Measurements from ENCODE around the gene NDFIP1. TPM values are rescaled to one million over a fixed set of nuclear protein-coding genes. Genes with fewer than 3 reads are reported as not detected.

NDFIP1 gene
- total RNA-seq, 4 donors from 2014 or later, result 37.1 to 63.5 (median 42.5) TPM

DNA sequence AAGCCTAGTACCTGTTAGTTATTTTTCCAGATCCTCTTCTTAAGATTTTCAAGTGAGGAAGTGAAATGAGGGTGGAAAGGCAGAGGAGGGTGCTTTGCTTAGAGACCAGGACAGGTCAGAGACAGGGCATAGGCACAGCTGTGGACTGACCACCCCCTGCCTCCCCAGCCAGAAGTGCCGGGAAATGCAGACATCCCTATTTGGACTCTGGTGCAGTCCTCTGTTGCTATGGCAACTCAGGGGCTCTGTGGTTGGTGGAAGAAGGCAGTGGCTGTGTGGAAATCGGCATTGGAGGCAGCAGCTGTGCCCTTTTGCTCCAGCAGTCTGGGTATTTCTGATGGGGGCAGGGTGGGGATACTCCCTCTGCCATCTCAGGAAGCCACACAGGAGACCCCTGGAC, 43.3 kb upstream of the NDFIP1 start:
- intact Hi-C loops (cut with DNase I; ENCODE audit: low total_unique reads), result no loop called here
- in situ Hi-C loops (cut with MboI; ENCODE audit: low sequenced_read_pairs in 4 of 4), result no loop called here
- Histone ChIP-seq H3K4me1 (peaks cover 6 to 12% of the 10 kb centered on the region in 2 donors), H3K9me3 (no peaks in the 10 kb centered on the region), H3K4me3 (no peak overlapping the region), H3K36me3 (no peaks in the 10 kb centered on the region), H3K27ac (no peak overlapping the region), H3K27me3 (no peaks in the 10 kb centered on the region)
- ATAC-seq, result no peak
- DNase-seq, result no peak
- TF ChIP-seq, protein P1, sequence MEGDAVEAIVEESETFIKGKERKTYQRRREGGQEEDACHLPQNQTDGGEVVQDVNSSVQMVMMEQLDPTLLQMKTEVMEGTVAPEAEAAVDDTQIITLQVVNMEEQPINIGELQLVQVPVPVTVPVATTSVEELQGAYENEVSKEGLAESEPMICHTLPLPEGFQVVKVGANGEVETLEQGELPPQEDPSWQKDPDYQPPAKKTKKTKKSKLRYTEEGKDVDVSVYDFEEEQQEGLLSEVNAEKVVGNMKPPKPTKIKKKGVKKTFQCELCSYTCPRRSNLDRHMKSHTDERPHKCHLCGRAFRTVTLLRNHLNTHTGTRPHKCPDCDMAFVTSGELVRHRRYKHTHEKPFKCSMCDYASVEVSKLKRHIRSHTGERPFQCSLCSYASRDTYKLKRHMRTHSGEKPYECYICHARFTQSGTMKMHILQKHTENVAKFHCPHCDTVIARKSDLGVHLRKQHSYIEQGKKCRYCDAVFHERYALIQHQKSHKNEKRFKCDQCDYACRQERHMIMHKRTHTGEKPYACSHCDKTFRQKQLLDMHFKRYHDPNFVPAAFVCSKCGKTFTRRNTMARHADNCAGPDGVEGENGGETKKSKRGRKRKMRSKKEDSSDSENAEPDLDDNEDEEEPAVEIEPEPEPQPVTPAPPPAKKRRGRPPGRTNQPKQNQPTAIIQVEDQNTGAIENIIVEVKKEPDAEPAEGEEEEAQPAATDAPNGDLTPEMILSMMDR (IDR thresholded peaks at IDR 0.05 in 4 of 5, conservative IDR thresholded peaks at IDR 0.05 in 1 of 5), result no peak
- no peak for TF ChIP-seq POLR2A (IDR thresholded peaks at IDR 0.05)

DNA sequence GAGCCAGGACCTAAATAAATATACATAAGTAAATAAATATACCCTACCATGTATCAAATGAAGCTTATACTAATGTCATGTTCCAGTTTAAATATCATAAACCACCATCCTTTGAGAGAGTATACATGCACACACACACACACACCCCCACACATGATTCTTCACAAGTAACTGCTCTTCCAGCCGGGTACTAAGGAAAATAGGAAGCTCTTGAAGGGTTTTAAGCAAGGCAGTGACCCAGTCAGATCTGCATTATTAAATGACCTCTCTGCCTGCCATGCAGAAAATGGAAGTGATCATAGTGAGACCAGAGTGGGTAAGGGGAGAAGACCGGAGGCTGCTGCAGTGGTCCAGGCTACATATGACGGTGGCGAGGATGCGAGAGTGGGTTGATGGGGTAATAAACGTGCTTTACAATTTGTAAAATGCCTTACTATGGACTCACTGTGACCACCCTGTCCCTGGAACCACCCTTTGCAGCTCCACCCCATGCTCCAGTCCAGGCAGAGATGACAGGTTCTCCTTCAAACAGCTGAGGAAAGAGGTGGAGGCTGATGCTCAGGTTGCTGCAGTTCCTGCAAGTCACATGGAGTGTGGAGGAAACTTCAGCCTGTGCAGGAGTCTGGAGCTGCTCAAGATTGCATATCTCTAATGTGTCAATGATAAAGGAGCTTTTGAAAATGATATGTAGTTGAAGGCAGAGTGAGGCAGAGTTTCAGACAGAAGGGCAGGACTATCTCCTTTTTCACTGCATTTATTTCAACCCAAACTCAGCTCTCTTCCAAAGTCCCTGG, 38.8 kb upstream of the NDFIP1 start:
- in situ Hi-C loops (cut with MboI; ENCODE audit: low sequenced_read_pairs in 4 of 4) (no loop called here), intact Hi-C loops (cut with DNase I; ENCODE audit: low total_unique reads) (no loop called here)
- DNase-seq (no peak), ATAC-seq (no peak)
- no peak for TF ChIP-seq POLR2A (IDR thresholded peaks at IDR 0.05)
- no peaks in the 10 kb centered on the region for H3K4me1 ChIP-seq
- H3K9me3 ChIP-seq, result no peaks in the 10 kb centered on the region
- no peak overlapping the region for H3K27ac ChIP-seq
- H3K4me3 ChIP-seq, result no peak overlapping the region
- no peaks in the 10 kb centered on the region for H3K36me3 ChIP-seq
- H3K27me3 ChIP-seq, result no peaks in the 10 kb centered on the region

DNA sequence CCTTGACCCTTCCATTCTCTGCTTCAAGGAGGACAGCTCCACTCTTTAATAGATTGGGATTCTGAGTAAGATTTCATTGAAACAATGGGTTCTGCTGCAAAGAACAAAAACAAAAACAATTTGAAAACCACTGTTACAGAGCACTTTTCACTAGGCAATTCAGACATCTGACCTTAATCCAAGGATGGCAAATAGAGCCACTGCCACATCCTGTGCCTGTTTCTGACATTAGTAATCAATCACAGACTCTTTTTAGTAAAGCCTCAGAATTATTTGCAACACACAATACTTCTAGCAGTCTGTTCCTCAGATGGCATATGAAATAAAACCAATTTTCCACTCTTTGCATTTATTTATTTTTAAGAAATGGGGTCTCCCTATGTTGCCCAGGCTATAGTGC, 37.8 kb upstream of the NDFIP1 start:
- no peaks in the 10 kb centered on the region for H3K4me1 ChIP-seq
- no peak overlapping the region for H3K4me3 ChIP-seq
- H3K27me3 ChIP-seq, result no peaks in the 10 kb centered on the region
- DNase-seq, result no peak
- no peak for ATAC-seq
- no peaks in the 10 kb centered on the region for H3K36me3 ChIP-seq
- in situ Hi-C loops (cut with MboI; ENCODE audit: low sequenced_read_pairs in 4 of 4) (no loop called here), intact Hi-C loops (cut with DNase I; ENCODE audit: low total_unique reads) (no loop called here)
- no peak overlapping the region for H3K27ac ChIP-seq
- TF ChIP-seq, protein P1 (IDR thresholded peaks at IDR 0.05 in 4 of 5, conservative IDR thresholded peaks at IDR 0.05 in 1 of 5), result no peak
- no peak for TF ChIP-seq POLR2A (IDR thresholded peaks at IDR 0.05)
- H3K9me3 ChIP-seq, result no peaks in the 10 kb centered on the region

DNA sequence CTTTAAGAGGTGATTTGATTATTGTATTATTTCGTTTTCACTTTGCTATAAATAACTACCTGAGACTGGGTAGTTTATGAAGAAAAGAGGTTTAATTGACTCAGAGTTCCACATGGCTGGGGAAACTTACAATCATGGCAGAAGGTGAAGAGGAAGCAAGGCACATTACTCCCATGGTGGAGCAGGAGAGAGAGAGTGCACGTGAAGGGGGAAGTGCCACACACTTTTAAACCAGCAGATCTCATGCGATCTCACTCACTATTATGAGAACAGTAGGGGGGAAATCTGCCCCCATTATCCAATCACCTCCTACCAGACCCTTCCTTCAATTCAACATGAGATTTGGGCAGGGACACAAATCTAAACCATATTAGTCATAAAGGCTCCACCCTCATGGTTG, 36.1 kb upstream of the NDFIP1 start:
- H3K9me3 ChIP-seq, result no peaks in the 10 kb centered on the region
- no peaks in the 10 kb centered on the region for H3K27me3 ChIP-seq
- DNase-seq (no peak), ATAC-seq (no peak)
- intact Hi-C loops (cut with DNase I; ENCODE audit: low total_unique reads) (no loop called here), in situ Hi-C loops (cut with MboI; ENCODE audit: low sequenced_read_pairs in 4 of 4) (no loop called here)
- TF ChIP-seq POLR2A (IDR thresholded peaks at IDR 0.05), result no peak
- TF ChIP-seq, protein P1 (IDR thresholded peaks at IDR 0.05 in 4 of 5, conservative IDR thresholded peaks at IDR 0.05 in 1 of 5), result no peak
- H3K4me1 ChIP-seq, result no peaks in the 10 kb centered on the region
- no peak overlapping the region for H3K4me3 ChIP-seq
- H3K36me3 ChIP-seq, result no peaks in the 10 kb centered on the region
- no peak overlapping the region for H3K27ac ChIP-seq

DNA sequence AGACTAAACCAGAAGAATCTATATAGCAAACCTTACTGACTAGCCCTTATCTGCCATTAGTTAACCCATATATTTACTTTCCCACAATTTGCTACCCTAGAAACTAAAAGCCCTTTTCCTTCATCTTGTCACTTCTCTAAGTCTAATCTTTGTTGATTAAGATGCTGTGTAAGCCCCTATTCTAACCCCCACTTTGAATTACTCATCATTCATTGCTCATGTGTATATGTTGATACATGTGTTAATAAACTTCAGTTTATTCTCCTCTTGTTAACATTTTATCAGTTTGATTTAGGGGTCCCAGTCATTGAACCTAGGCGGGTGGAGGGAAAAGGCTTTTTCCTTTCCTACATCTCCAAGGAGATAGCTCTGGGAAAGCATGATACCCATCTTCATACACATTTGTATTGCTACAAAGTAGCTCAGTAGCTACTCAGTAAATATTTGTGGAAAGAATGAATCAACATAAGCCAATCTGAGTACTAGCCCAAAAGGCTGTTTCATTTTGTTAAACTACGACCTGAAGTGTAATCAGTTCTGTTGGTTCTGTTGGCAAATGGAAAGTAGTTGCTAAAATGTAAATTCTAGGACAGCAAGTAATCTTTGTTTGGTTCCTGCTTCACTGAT, 35.1 kb upstream of the NDFIP1 start:
- DNase-seq, result no peak
- H3K27me3 ChIP-seq, result no peaks in the 10 kb centered on the region
- intact Hi-C loops (cut with DNase I; ENCODE audit: low total_unique reads), result no loop called here
- no peaks in the 10 kb centered on the region for H3K4me1 ChIP-seq
- H3K4me3 ChIP-seq, result no peak overlapping the region
- no peaks in the 10 kb centered on the region for H3K36me3 ChIP-seq
- no peak overlapping the region for H3K27ac ChIP-seq
- TF ChIP-seq, protein P1 (IDR thresholded peaks at IDR 0.05 in 4 of 5, conservative IDR thresholded peaks at IDR 0.05 in 1 of 5), result no peak
- TF ChIP-seq POLR2A (IDR thresholded peaks at IDR 0.05), result no peak
- ATAC-seq, result no peak
- in situ Hi-C loops (cut with MboI; ENCODE audit: low sequenced_read_pairs in 4 of 4), result no loop called here
- H3K9me3 ChIP-seq, result no peaks in the 10 kb centered on the region
